Stimulated activated CD4-positive, alpha-beta T cell treated with anti-CD3 and anti-CD28 coated beads, TNF-alpha, amount 100 ng/mL, for 1 hour (primary cell): Measurements from ENCODE around the gene TRIM43.
"Not testable (repeated sequence)": the region's sequence is repeated elsewhere in the genome, so short reads cannot be mapped to it uniquely, and the experiment has no call there.

Experiments used
- DNase-seq, 3 donors: peaks; one replicate each; pipeline ENCODE4 v3.0.0-alpha.2; 2020; ENCODE audit warnings: low read depth in 3 of 3, low spot score in 1 of 3

TRIM43 gene

GRCh38 chr2:95591701-95592100 is at the start of gene TRIM43:
Gene TRIM43 (plus strand): TSS chr2:95592001. CDS start chr2:95594024, 2,023 bp downstream.
- DNase-seq = not testable (repeated sequence)

- DNase-seq = no peak
Observed at GRCh38 chr2:95551055-95551568, 40.7 kb upstream of the TRIM43 start.

GRCh38 chr2:95552911-95553310 is 38.9 kb upstream of the TRIM43 start:
- no peak for DNase-seq

GRCh38 chr2:95569170-95569569 is 22.6 kb upstream of the TRIM43 start:
- DNase-seq = no peak

GRCh38 chr2:95573866-95574265 is 17.9 kb upstream of the TRIM43 start:
- DNase-seq = no peak

- DNase-seq = no peak
Observed at GRCh38 chr2:95574506-95574905, 17.3 kb upstream of the TRIM43 start.

GRCh38 chr2:95575857-95576256 is 15.9 kb upstream of the TRIM43 start:
- DNase-seq = no peak

- no peak for DNase-seq
Observed at GRCh38 chr2:95578539-95578938, 13.3 kb upstream of the TRIM43 start.

GRCh38 chr2:95583545-95583944 is 8.3 kb upstream of the TRIM43 start:
- not testable (repeated sequence) for DNase-seq

- DNase-seq = not testable (repeated sequence)
Observed at GRCh38 chr2:95584321-95584720, 7.5 kb upstream of the TRIM43 start.

GRCh38 chr2:95589777-95590536 is 1.8 kb upstream of the TRIM43 start:
- DNase-seq = not testable (repeated sequence)

- DNase-seq = not testable (repeated sequence)
Observed at GRCh38 chr2:95592973-95593372, 1.2 kb downstream of the TRIM43 start.

GRCh38 chr2:95595012-95595411 is 3.2 kb downstream of the TRIM43 start:
- not testable (repeated sequence) for DNase-seq

- not testable (repeated sequence) for DNase-seq
Observed at GRCh38 chr2:95601301-95601700, 9.5 kb downstream of the TRIM43 start.

- DNase-seq = not testable (repeated sequence)
Observed at GRCh38 chr2:95602146-95602545, 10.3 kb downstream of the TRIM43 start.

- DNase-seq = not testable (repeated sequence)
Observed at GRCh38 chr2:95608356-95608755, 16.6 kb downstream of the TRIM43 start.

GRCh38 chr2:95609764-95610163 is 18.0 kb downstream of the TRIM43 start:
- DNase-seq = not testable (repeated sequence)

- DNase-seq = not testable (repeated sequence)
Observed at GRCh38 chr2:95613048-95613447, 21.2 kb downstream of the TRIM43 start.

- not testable (repeated sequence) for DNase-seq
Observed at GRCh38 chr2:95622728-95623127, 30.9 kb downstream of the TRIM43 start.

- not testable (repeated sequence) for DNase-seq
Observed at GRCh38 chr2:95630987-95631386, 39.2 kb downstream of the TRIM43 start.

GRCh38 chr2:95633626-95634259 is 41.9 kb downstream of the TRIM43 start:
- not testable (repeated sequence) for DNase-seq
